22Rv1 (cell line): ENCODE data around the gene FBXO44.

Experiments used
- ZFX ChIP-seq: fragments of 450-650 bp; IDR thresholded peaks from 2 replicates; pipeline ENCODE4 v1.6.1; 2017; ENCODE audit warnings: antibody characterized with exemption, borderline replicate concordance
- TF ChIP-seq, protein P1 (sequence below): fragments of 450-650 bp; IDR thresholded peaks from 2 replicates; pipeline ENCODE4 v1.5.1; 2017; ENCODE audit warnings: mild to moderate bottlenecking

GRCh38 chr1:11711490-11711889 is 56.8 kb downstream of the FBXO44 start:
- TF ChIP-seq, protein P1, sequence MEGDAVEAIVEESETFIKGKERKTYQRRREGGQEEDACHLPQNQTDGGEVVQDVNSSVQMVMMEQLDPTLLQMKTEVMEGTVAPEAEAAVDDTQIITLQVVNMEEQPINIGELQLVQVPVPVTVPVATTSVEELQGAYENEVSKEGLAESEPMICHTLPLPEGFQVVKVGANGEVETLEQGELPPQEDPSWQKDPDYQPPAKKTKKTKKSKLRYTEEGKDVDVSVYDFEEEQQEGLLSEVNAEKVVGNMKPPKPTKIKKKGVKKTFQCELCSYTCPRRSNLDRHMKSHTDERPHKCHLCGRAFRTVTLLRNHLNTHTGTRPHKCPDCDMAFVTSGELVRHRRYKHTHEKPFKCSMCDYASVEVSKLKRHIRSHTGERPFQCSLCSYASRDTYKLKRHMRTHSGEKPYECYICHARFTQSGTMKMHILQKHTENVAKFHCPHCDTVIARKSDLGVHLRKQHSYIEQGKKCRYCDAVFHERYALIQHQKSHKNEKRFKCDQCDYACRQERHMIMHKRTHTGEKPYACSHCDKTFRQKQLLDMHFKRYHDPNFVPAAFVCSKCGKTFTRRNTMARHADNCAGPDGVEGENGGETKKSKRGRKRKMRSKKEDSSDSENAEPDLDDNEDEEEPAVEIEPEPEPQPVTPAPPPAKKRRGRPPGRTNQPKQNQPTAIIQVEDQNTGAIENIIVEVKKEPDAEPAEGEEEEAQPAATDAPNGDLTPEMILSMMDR = no peak
- no peak for TF ChIP-seq ZFX
